ENCODE data around the gene KCNAB1. TPM values are rescaled to one million over a fixed set of nuclear protein-coding genes. Genes with fewer than 3 reads are reported as not detected.

The KCNAB1 gene
- total RNA-seq, 3 donors from 2014 or later (not counting 1 experiment from before 2014, with no cell fraction given) = not detected

DNA sequence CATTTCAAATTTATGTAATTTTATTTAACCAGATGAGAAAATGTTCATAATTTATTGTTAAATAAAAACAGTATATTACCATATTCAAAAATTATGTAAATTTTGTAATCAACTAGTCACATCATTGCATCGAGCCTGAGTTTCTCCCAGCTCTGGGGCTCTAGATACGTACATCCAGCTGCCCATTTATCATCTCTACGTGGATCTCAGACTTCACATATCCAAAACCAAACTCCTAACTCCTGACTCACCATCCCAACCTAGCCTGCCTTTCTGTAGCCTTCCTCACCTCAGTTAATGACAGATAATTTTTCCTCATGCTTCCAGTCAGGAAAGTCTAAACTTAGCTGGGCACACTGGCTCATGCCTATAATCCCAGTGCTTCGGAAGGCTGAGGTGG, 239.7 kb downstream of the KCNAB1 start:
- peaks cover 0 to 10% of the 10 kb centered on the region in 2 donors for H3K27me3 Mint-ChIP-seq (ENCODE audit: low read depth in 2 of 2)
- intact Hi-C loops (cut with micrococcal nuclease) = no loop called here
- Histone ChIP-seq H3K27me3 (ENCODE audit: control insufficient read depth, insufficient read depth, low read length) (peaks cover 6% of the 10 kb centered on the region), H3K4me1 (ENCODE audit: control insufficient read depth, insufficient read depth, low read length) (no peaks in the 10 kb centered on the region), H3K4me3 (ENCODE audit: low read length) (no peak overlapping the region), H3K9me3 (ENCODE audit: control insufficient read depth, insufficient read depth, low read length) (no peaks in the 10 kb centered on the region), H3K36me3 (ENCODE audit: control insufficient read depth, insufficient read depth, low read length) (no peaks in the 10 kb centered on the region), H3K27ac (ENCODE audit: low read length) (no peak overlapping the region)
- H3K4me1 Mint-ChIP-seq = no peaks in the 10 kb centered on the region
- no peak for TF ChIP-seq CTCF (IDR thresholded peaks at IDR 0.05)
- no peak for ATAC-seq
- H3K9me3 Mint-ChIP-seq = no peaks in the 10 kb centered on the region
- WGBS (ENCODE audit: insufficient coverage) = 93% methylated on average over 4 of the region's 4 CpGs
- H3K36me3 Mint-ChIP-seq = no peaks in the 10 kb centered on the region
- H3K27ac Mint-ChIP-seq = no peak overlapping the region
- DNase-seq = no peak
- H3K4me3 Mint-ChIP-seq = no peak overlapping the region

DNA sequence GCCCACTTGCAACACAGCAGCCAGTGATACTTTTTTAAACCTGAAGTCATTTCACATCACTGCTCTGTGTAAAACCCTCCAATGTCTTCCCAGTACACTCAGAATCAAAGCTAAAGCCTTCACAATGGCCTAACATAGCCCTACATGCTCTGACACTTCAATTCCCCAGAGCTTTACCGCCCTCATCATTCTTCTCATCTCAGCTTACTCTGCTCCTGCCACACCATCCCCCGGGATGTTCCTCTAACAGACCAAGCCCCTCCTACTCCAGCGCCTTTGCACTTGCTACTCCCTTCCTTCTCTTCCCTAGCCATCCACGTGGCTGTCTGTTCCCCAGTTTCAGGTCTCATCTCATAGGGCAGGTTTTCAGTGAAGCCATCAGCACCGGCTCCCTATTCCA, 240.6 kb downstream of the KCNAB1 start:
- Histone ChIP-seq H3K36me3 (ENCODE audit: control insufficient read depth, insufficient read depth, low read length) (no peaks in the 10 kb centered on the region), H3K4me3 (ENCODE audit: low read length) (no peak overlapping the region), H3K4me1 (ENCODE audit: control insufficient read depth, insufficient read depth, low read length) (no peaks in the 10 kb centered on the region), H3K27me3 (ENCODE audit: control insufficient read depth, insufficient read depth, low read length) (peaks cover 6% of the 10 kb centered on the region), H3K9me3 (ENCODE audit: control insufficient read depth, insufficient read depth, low read length) (no peaks in the 10 kb centered on the region), H3K27ac (ENCODE audit: low read length) (no peak overlapping the region)
- WGBS (ENCODE audit: insufficient coverage) = 82% methylated on average over 5 of the region's 5 CpGs
- no peaks in the 10 kb centered on the region for H3K9me3 Mint-ChIP-seq
- no peaks in the 10 kb centered on the region for H3K36me3 Mint-ChIP-seq
- H3K4me3 Mint-ChIP-seq = no peak overlapping the region
- no peak for ATAC-seq
- no peaks in the 10 kb centered on the region for H3K4me1 Mint-ChIP-seq
- no peak for TF ChIP-seq CTCF (IDR thresholded peaks at IDR 0.05)
- DNase-seq = no peak
- intact Hi-C loops (cut with micrococcal nuclease) = no loop called here
- H3K27ac Mint-ChIP-seq = no peak overlapping the region
- H3K27me3 Mint-ChIP-seq (ENCODE audit: low read depth in 2 of 2) = peaks cover 0 to 10% of the 10 kb centered on the region in 2 donors

- H3K4me3 Mint-ChIP-seq = no peak overlapping the region
- no peaks in the 10 kb centered on the region for H3K9me3 Mint-ChIP-seq
- Histone ChIP-seq H3K36me3 (ENCODE audit: control insufficient read depth, insufficient read depth, low read length) (no peaks in the 10 kb centered on the region), H3K27ac (ENCODE audit: low read length) (no peak overlapping the region), H3K9me3 (ENCODE audit: control insufficient read depth, insufficient read depth, low read length) (no peaks in the 10 kb centered on the region), H3K27me3 (ENCODE audit: control insufficient read depth, insufficient read depth, low read length) (peaks cover 3% of the 10 kb centered on the region), H3K4me1 (ENCODE audit: control insufficient read depth, insufficient read depth, low read length) (no peaks in the 10 kb centered on the region), H3K4me3 (ENCODE audit: low read length) (no peak overlapping the region)
- intact Hi-C loops (cut with micrococcal nuclease) = no loop called here
- H3K27me3 Mint-ChIP-seq (ENCODE audit: low read depth in 2 of 2) = peaks cover 0 to 20% of the 10 kb centered on the region in 2 donors
- ATAC-seq (no peak), DNase-seq (no peak)
- TF ChIP-seq CTCF (IDR thresholded peaks at IDR 0.05) = no peak
- no peak overlapping the region for H3K27ac Mint-ChIP-seq
- 87% methylated on average over 3 of the region's 3 CpGs for WGBS (ENCODE audit: insufficient coverage)
- no peaks in the 10 kb centered on the region for H3K36me3 Mint-ChIP-seq
- H3K4me1 Mint-ChIP-seq = no peaks in the 10 kb centered on the region
These were observed 246.2 kb downstream of the KCNAB1 start for GRCh38 chr3:156366559-156366958.

DNA sequence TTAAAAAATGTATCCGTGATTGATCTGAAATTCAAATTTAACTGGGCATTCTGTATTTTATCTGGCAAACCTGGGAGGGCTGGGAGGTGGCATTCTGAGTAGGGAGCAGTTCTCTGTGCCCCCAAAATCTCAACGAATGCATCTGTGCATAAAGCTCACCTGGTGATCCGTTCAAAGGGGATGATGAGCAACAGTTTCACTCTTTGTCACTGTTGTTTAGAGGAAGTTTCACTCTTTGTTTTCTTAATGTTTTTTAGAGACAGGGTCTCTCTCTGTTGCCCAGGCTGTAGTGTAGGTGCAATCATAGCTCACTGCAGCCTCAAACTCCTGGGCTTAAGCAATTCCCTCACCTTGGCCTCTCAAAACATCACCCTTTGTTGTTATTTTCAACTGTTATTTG, 247.8 kb downstream of the KCNAB1 start:
- 78% methylated on average over 3 of the region's 3 CpGs for WGBS (ENCODE audit: insufficient coverage)
- H3K27me3 ChIP-seq (ENCODE audit: control insufficient read depth, insufficient read depth, low read length) = peaks cover 2% of the 10 kb centered on the region
- H3K4me1 ChIP-seq (ENCODE audit: control insufficient read depth, insufficient read depth, low read length) = no peaks in the 10 kb centered on the region
- no peaks in the 10 kb centered on the region for H3K36me3 Mint-ChIP-seq
- intact Hi-C loops (cut with micrococcal nuclease) = no loop called here
- no peak for ATAC-seq
- DNase-seq = no peak
- H3K4me3 Mint-ChIP-seq = no peak overlapping the region
- TF ChIP-seq CTCF (IDR thresholded peaks at IDR 0.05) = no peak
- no peak overlapping the region for H3K27ac Mint-ChIP-seq
- no peaks in the 10 kb centered on the region for H3K9me3 Mint-ChIP-seq
- H3K27me3 Mint-ChIP-seq (ENCODE audit: low read depth in 2 of 2) = peaks cover 0 to 20% of the 10 kb centered on the region in 2 donors
- no peaks in the 10 kb centered on the region for H3K4me1 Mint-ChIP-seq
- no peak overlapping the region for H3K4me3 ChIP-seq (ENCODE audit: low read length)
- no peaks in the 10 kb centered on the region for H3K36me3 ChIP-seq (ENCODE audit: control insufficient read depth, insufficient read depth, low read length)
- no peak overlapping the region for H3K27ac ChIP-seq (ENCODE audit: low read length)
- no peaks in the 10 kb centered on the region for H3K9me3 ChIP-seq (ENCODE audit: control insufficient read depth, insufficient read depth, low read length)

Measured in natural killer cell (primary cell).